HT-29 (cell line): Measurements from ENCODE around the gene C6orf47. TPM values are rescaled to one million over a fixed set of nuclear protein-coding genes. Genes with fewer than 3 reads are reported as not detected.

ENCODE experiments used
- DNase-seq: peaks from one replicate; pipeline ENCODE4 v3.0.0-alpha.2; 2015; ENCODE audit warnings: low spot score
- small RNA-seq: library from RNA; depleted of rRNA; stranded (forward); fragments of <200 nt; gene quantifications from one replicate; pipeline ENCODE3, GENCODE V24; 2014
- total RNA-seq: library from RNA; depleted of rRNA; stranded (reverse); fragments of >200 nt; shearing (Covaris generic); gene quantifications from 2 replicates; pipeline ENCODE4 v1.2.3, GENCODE V29; 2014; rRNA removed

C6orf47 gene
- total RNA-seq, 1 experiment from 2014 or later: 29.1 TPM

GRCh38 chr6:31614684-31615578 is 45.6 kb downstream of the C6orf47 start, which contains the start of gene AIF1:
AIF1 (plus strand) TSS chr6:31615234; CDS start chr6:31615330, 96 bp downstream.
- no peak for DNase-seq

- no peak for DNase-seq
Measured at GRCh38 chr6:31614075-31614619, 46.4 kb downstream of the C6orf47 start.

GRCh38 chr6:31610968-31611367 is 49.6 kb downstream of the C6orf47 start:
- no peak for DNase-seq

- DNase-seq: no peak
Measured at GRCh38 chr6:31609519-31610406, 50.8 kb downstream of the C6orf47 start.

Small RNAs within 50 kb of the gene (small RNA-seq; reads per million reads assigned to genes)
- gene MIR4646 (not detected), gene MIR6832 (not detected), gene RF00019 (not detected), gene SNORA38 (8.9 reads per million, percentile 87 among the genes with 10 or more reads in this experiment), gene UQCRHP1 (not detected)

Other genes starting within 250 kb of the C6orf47 start
- 0.66 and 0.89 TPM in 2 replicates for gene MICB, start 162.6 kb downstream of the C6orf47 start, total RNA-seq
- gene MCCD1, start 131.8 kb downstream of the C6orf47 start, total RNA-seq: not detected in 2 replicates
- 685 and 711 TPM in 2 replicates for gene DDX39B, start 118.8 kb downstream of the C6orf47 start, total RNA-seq
- gene ATP6V1G2, start 114.2 kb downstream of the C6orf47 start, total RNA-seq: not detected in 2 replicates
- 26.4 and 29.2 TPM in 2 replicates for gene NFKBIL1, start 113.2 kb downstream of the C6orf47 start, total RNA-seq
- gene LTA, start 88.5 kb downstream of the C6orf47 start, total RNA-seq: not detected in 2 replicates
- gene TNF, start 85.2 kb downstream of the C6orf47 start, total RNA-seq: 0.08 TPM in 1 of 2 replicates, not detected in the other
- gene LTB, start 78.4 kb downstream of the C6orf47 start, total RNA-seq: 0.13 TPM in 1 of 2 replicates, not detected in the other
- not detected in 2 replicates for gene LST1, start 74.5 kb downstream of the C6orf47 start, total RNA-seq
- not detected in 2 replicates for gene NCR3, start 67.8 kb downstream of the C6orf47 start, total RNA-seq
- gene AIF1, start 45.5 kb downstream of the C6orf47 start, total RNA-seq: not detected in 2 replicates
- 128 and 172 TPM in 2 replicates for gene PRRC2A, start 40.1 kb downstream of the C6orf47 start, total RNA-seq
- gene BAG6, start 8.1 kb downstream of the C6orf47 start, total RNA-seq: 307 and 336 TPM in 2 replicates
- 1.8 and 4.2 TPM in 2 replicates for gene APOM, start 4.9 kb downstream of the C6orf47 start, total RNA-seq
- gene GPANK1, start 4.2 kb upstream of the C6orf47 start, total RNA-seq: 11.7 and 17.2 TPM in 2 replicates
- 219 and 225 TPM in 2 replicates for gene CSNK2B, start 5.3 kb upstream of the C6orf47 start, total RNA-seq
- gene LY6G5B, start 9.2 kb upstream of the C6orf47 start, total RNA-seq: 3.5 and 3.6 TPM in 2 replicates
- 0.76 and 2.1 TPM in 2 replicates for gene LY6G5C, start 20.3 kb upstream of the C6orf47 start, total RNA-seq
- 32.5 and 37.9 TPM in 2 replicates for gene ABHD16A, start 42.5 kb upstream of the C6orf47 start, total RNA-seq
- not detected in 2 replicates for gene LY6G6F, start 46.1 kb upstream of the C6orf47 start, total RNA-seq
- not detected in 2 replicates for gene LY6G6D, start 54.6 kb upstream of the C6orf47 start, total RNA-seq
- not detected in 2 replicates for gene LY6G6C, start 61.0 kb upstream of the C6orf47 start, total RNA-seq
- gene MPIG6B, start 62.6 kb upstream of the C6orf47 start, total RNA-seq: 0.18 TPM in 1 of 2 replicates, not detected in the other
- 107 and 116 TPM in 2 replicates for gene DDAH2, start 68.5 kb upstream of the C6orf47 start, total RNA-seq
- 914 and 960 TPM in 2 replicates for gene CLIC1, start 75.8 kb upstream of the C6orf47 start, total RNA-seq
- 19.6 and 20.9 TPM in 2 replicates for gene MSH5, start 79.2 kb upstream of the C6orf47 start, total RNA-seq
- 6.3 and 11.6 TPM in 2 replicates for gene SAPCD1, start 101.9 kb upstream of the C6orf47 start, total RNA-seq
- gene VWA7, start 116.5 kb upstream of the C6orf47 start, total RNA-seq: 5.6 and 11.2 TPM in 2 replicates
- gene VARS1, start 135.0 kb upstream of the C6orf47 start, total RNA-seq: 128 and 138 TPM in 2 replicates
- gene LSM2, start 146.2 kb upstream of the C6orf47 start, total RNA-seq: 77.4 and 93.6 TPM in 2 replicates
- 0.64 and 1.3 TPM in 2 replicates for gene HSPA1L, start 154.5 kb upstream of the C6orf47 start, total RNA-seq
- gene HSPA1A, start 154.8 kb upstream of the C6orf47 start, total RNA-seq: 379 and 403 TPM in 2 replicates
- gene HSPA1B, start 167.0 kb upstream of the C6orf47 start, total RNA-seq: 655 TPM in 2 replicates
- 82.3 and 87.1 TPM in 2 replicates for gene NEU1, start 202.0 kb upstream of the C6orf47 start, total RNA-seq
- gene SLC44A4, start 218.2 kb upstream of the C6orf47 start, total RNA-seq: 101 and 124 TPM in 2 replicates
- gene EHMT2, start 236.9 kb upstream of the C6orf47 start, total RNA-seq: 85.9 and 98.5 TPM in 2 replicates
- gene ZBTB12, start 241.3 kb upstream of the C6orf47 start, total RNA-seq: 12.6 and 13.6 TPM in 2 replicates